ENCODE data around the gene EIF4E1B. TPM values are rescaled to one million over a fixed set of nuclear protein-coding genes. Genes with fewer than 3 reads are reported as not detected.

EIF4E1B gene
- polyA plus RNA-seq, 1 donor from 2014 or later: 0.82 TPM

- no peaks in the 10 kb centered on the region for H3F3A ChIP-seq (ENCODE audit: insufficient read depth, low read length, poor library complexity, severe bottlenecking)
- H3K4me3 ChIP-seq (ENCODE audit: low read length): no peak overlapping the region
- no peak overlapping the region for H2AFZ ChIP-seq (ENCODE audit: low read depth, low read length)
- H3K27ac ChIP-seq (ENCODE audit: low read length): no peak overlapping the region
- no peaks in the 10 kb centered on the region for H4K20me1 ChIP-seq (ENCODE audit: insufficient read depth)
- H3K36me3 ChIP-seq (ENCODE audit: insufficient read depth, low read length): peaks cover 6% of the 10 kb centered on the region
- H3K9me2 ChIP-seq (ENCODE audit: insufficient read depth, low read length): no peaks in the 10 kb centered on the region
- no peaks in the 10 kb centered on the region for H3K9me3 ChIP-seq (ENCODE audit: low read length)
- no peaks in the 10 kb centered on the region for H3K27me3 ChIP-seq (ENCODE audit: insufficient read depth, low read depth, low read length)
- H3K9ac ChIP-seq (ENCODE audit: low read length): no peak overlapping the region
- H3K4me2 ChIP-seq (ENCODE audit: low read length): no peak overlapping the region
- H3K79me2 ChIP-seq (replicated peaks; ENCODE audit: insufficient read depth, low read length): no peaks in the 10 kb centered on the region
- TF ChIP-seq POLR2AphosphoS5 (IDR thresholded peaks at IDR 0.05) (no peak), EP300 (conservative IDR thresholded peaks at IDR 0.05; ENCODE audit: poor library complexity, severe bottlenecking) (no peak), EZH2 (IDR thresholded peaks at IDR 0.05; ENCODE audit: borderline replicate concordance, insufficient read depth, low read length, poor library complexity, severe bottlenecking) (no peak), RAD21 (conservative IDR thresholded peaks at IDR 0.05) (no peak), MXI1 (conservative IDR thresholded peaks at IDR 0.05; ENCODE audit: poor library complexity, severe bottlenecking) (no peak), SMC3 (conservative IDR thresholded peaks at IDR 0.05; ENCODE audit: poor library complexity) (no peak), TAF1 (IDR thresholded peaks at IDR 0.05; ENCODE audit: low read depth) (no peak)
- TF ChIP-seq, protein P1, sequence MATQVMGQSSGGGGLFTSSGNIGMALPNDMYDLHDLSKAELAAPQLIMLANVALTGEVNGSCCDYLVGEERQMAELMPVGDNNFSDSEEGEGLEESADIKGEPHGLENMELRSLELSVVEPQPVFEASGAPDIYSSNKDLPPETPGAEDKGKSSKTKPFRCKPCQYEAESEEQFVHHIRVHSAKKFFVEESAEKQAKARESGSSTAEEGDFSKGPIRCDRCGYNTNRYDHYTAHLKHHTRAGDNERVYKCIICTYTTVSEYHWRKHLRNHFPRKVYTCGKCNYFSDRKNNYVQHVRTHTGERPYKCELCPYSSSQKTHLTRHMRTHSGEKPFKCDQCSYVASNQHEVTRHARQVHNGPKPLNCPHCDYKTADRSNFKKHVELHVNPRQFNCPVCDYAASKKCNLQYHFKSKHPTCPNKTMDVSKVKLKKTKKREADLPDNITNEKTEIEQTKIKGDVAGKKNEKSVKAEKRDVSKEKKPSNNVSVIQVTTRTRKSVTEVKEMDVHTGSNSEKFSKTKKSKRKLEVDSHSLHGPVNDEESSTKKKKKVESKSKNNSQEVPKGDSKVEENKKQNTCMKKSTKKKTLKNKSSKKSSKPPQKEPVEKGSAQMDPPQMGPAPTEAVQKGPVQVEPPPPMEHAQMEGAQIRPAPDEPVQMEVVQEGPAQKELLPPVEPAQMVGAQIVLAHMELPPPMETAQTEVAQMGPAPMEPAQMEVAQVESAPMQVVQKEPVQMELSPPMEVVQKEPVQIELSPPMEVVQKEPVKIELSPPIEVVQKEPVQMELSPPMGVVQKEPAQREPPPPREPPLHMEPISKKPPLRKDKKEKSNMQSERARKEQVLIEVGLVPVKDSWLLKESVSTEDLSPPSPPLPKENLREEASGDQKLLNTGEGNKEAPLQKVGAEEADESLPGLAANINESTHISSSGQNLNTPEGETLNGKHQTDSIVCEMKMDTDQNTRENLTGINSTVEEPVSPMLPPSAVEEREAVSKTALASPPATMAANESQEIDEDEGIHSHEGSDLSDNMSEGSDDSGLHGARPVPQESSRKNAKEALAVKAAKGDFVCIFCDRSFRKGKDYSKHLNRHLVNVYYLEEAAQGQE (IDR thresholded peaks at IDR 0.05; ENCODE audit: borderline replicate concordance): no peak
- TF ChIP-seq, protein P2, sequence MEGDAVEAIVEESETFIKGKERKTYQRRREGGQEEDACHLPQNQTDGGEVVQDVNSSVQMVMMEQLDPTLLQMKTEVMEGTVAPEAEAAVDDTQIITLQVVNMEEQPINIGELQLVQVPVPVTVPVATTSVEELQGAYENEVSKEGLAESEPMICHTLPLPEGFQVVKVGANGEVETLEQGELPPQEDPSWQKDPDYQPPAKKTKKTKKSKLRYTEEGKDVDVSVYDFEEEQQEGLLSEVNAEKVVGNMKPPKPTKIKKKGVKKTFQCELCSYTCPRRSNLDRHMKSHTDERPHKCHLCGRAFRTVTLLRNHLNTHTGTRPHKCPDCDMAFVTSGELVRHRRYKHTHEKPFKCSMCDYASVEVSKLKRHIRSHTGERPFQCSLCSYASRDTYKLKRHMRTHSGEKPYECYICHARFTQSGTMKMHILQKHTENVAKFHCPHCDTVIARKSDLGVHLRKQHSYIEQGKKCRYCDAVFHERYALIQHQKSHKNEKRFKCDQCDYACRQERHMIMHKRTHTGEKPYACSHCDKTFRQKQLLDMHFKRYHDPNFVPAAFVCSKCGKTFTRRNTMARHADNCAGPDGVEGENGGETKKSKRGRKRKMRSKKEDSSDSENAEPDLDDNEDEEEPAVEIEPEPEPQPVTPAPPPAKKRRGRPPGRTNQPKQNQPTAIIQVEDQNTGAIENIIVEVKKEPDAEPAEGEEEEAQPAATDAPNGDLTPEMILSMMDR (IDR thresholded peaks at IDR 0.05; ENCODE audit: poor library complexity, severe bottlenecking): no peak
Observed at GRCh38 chr5:176593273-176593869, 37.1 kb upstream of the EIF4E1B start.

DNA sequence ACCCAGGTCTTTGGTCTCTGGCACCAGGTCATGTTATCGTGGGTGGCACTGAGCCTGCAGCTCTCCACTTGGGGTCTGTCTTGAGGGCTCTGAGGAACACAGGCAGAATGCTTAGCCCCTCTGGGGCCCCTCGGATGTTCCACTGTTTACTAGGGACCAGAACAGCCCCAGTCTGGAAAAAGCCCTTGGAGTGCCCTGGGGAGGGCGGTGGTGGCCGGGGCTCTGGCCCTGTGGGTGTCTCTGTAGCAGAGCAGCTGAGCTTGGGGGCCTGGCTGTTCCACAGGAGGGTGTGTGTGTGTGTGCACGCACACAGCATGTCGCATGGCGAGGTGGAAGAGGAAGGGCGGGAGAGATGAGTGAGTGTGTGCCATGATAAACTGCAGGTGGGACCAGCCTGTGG is 35.9 kb upstream of the EIF4E1B start:
- Histone ChIP-seq H4K20me1 (ENCODE audit: insufficient read depth) (no peaks in the 10 kb centered on the region), H3K36me3 (ENCODE audit: insufficient read depth, low read length) (peaks cover 6% of the 10 kb centered on the region)
- TF ChIP-seq, protein P2 (IDR thresholded peaks at IDR 0.05; ENCODE audit: poor library complexity, severe bottlenecking): no peak
- TF ChIP-seq EP300 (conservative IDR thresholded peaks at IDR 0.05; ENCODE audit: poor library complexity, severe bottlenecking): no peak
- TF ChIP-seq TAF1 (IDR thresholded peaks at IDR 0.05; ENCODE audit: low read depth): no peak
- no peak for TF ChIP-seq EZH2 (IDR thresholded peaks at IDR 0.05; ENCODE audit: borderline replicate concordance, insufficient read depth, low read length, poor library complexity, severe bottlenecking)
- TF ChIP-seq MXI1 (conservative IDR thresholded peaks at IDR 0.05; ENCODE audit: poor library complexity, severe bottlenecking): no peak
- TF ChIP-seq SMC3 (conservative IDR thresholded peaks at IDR 0.05; ENCODE audit: poor library complexity): no peak
- no peak for TF ChIP-seq RAD21 (conservative IDR thresholded peaks at IDR 0.05)
- TF ChIP-seq, protein P1 (IDR thresholded peaks at IDR 0.05; ENCODE audit: borderline replicate concordance): no peak

More for the DNA sequence above, 35.9 kb upstream of the EIF4E1B start:
- Histone ChIP-seq H3K4me3 (ENCODE audit: low read length) (no peak overlapping the region), H2AFZ (ENCODE audit: low read depth, low read length) (no peak overlapping the region), H3K9me3 (ENCODE audit: low read length) (no peaks in the 10 kb centered on the region), H3K27ac (ENCODE audit: low read length) (no peak overlapping the region), H3F3A (ENCODE audit: insufficient read depth, low read length, poor library complexity, severe bottlenecking) (no peaks in the 10 kb centered on the region), H3K79me2 (replicated peaks; ENCODE audit: insufficient read depth, low read length) (no peaks in the 10 kb centered on the region), H3K9ac (ENCODE audit: low read length) (no peak overlapping the region), H3K9me2 (ENCODE audit: insufficient read depth, low read length) (no peaks in the 10 kb centered on the region), H3K4me2 (ENCODE audit: low read length) (no peak overlapping the region), H3K27me3 (ENCODE audit: insufficient read depth, low read depth, low read length) (no peaks in the 10 kb centered on the region)

Data from neural cell (in vitro differentiated cells).